ENCODE results near the gene JTB. TPM values are rescaled to one million over a fixed set of nuclear protein-coding genes. Genes with fewer than 3 reads are reported as not detected.

Gene JTB
- 249 and 263 TPM in 2 replicates for total RNA-seq

DNA sequence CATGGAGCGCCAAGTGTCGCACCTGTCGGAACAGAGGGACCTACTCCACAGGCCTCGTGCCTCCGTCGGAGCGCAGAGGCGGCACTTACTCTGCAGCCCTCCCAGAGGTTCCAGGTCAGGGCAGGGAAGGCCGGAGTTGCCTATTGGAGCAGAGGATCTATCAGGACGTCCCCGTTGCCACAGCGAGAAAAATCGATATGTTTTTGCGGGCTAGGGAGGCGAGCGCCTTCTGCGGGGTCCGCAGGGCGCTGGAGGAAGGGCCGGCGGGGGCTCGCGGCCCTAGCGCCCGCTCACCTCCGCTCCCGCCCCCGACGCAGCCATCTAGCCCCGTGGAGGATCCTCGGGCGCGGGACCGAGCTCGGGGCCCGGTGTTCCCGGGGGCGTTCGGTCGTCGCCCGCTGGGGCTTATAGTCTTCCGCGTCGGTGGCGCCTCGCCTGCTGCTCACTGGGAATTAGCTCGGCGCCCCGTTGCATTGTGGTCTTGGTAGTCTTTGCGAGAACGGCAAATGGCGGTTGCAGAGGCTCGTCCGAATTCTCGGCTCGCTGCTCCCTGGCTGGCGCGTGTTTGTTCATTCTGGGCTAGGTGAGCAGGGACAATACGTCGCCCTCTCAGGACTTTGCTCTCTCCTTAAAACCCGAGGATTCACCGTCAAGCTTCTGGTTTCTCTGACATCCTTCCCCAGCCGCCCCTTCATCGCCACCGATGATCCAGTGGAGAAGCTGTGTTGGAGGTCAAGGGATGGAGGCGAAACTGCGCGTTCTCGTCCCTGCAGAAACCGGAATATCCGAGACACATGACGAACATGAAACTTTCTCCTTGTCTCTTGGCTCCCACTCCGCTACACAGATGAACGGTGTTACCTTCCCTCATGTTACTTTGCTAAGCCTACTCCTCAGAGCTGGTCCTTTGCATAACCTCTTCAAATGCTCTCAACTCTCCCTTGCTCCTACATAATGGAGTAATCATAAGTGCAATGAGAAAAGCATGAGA lies at the start of gene JTB:
Gene JTB, minus strand, starts transcription at position 425 of the 991 bp plus-strand sequence. Its CDS starts 422 bp downstream, at position 3.

DNA sequence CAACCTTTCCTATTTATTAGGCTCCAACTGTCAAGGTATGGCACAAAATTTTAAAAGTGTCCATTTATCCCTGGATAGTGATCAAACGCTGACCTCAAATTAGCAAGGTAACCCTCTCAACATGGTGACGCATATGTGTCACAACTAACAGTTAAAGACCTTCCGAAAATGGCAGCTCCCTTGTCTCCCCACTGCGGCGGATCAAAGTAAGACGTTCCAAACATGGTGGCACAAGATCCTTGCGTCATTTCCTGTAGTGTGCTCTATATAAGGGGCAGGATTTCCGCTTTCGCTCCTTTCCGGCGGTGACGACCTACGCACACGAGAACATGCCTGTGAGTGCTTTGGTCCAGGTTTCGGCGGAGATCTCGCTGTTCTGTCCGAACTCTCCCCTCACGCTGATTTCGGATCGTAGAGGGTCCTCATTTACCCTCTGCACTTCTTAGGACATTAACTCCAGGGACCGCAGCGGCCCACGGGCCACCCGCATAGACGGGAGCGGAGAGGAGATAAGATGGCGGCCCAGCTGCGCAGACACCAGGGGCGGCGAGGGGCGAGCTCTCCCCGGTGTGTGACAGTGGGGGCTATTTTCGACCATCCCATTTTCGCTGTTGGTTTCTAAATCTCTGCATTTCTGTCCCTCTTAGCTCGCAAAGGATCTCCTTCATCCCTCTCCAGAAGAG lies 13.1 kb upstream of the JTB start, which contains the start of gene RPS27:
Gene RPS27, plus strand, starts transcription at position 295 of the 683 bp plus-strand sequence. Its CDS starts 35 bp downstream, at position 330.

DNA sequence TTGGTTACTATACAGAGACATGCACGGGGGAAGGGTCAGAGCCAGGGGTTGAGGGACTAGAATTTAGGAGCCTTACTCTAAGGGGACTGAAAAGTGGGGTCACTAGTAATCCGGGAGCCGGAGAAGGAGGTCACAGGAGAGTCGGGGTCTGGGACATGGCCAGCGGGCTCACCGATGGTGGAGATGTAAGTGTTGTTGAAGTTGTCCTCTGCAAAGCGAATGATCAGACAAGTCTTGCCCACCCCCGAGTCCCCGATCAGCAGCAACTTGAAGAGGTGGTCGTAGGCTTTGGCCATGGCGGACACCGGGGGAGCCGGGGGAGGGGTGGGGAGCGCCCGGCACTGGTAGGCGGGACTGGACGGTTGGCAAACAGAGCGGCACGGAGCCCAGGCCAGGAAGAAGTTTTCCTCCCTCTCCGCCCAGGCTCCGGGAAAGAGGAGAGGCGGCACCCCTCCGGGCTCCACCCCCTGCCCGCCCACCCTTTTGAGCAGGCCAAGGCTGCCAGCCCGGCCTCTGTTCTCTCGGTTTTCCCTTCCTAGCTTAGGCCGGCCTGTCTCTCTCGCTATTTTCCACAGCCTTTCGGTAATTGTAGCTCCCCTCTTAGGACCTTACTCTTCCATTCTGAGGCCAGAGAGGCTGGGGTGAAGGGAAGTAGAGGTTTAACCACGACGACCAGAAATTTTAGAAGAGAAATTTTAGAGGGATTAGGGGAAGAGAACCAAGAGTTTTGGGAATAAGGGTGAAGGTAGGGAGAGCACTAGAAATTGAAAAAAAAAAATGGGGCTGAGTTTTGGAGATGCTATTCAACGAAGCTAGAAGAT lies 8.7 kb upstream of the JTB start, which contains the start of gene RAB13:
Gene RAB13, minus strand, starts transcription at position 399 of the 821 bp plus-strand sequence. Its CDS starts 103 bp downstream, at position 296.

DNA sequence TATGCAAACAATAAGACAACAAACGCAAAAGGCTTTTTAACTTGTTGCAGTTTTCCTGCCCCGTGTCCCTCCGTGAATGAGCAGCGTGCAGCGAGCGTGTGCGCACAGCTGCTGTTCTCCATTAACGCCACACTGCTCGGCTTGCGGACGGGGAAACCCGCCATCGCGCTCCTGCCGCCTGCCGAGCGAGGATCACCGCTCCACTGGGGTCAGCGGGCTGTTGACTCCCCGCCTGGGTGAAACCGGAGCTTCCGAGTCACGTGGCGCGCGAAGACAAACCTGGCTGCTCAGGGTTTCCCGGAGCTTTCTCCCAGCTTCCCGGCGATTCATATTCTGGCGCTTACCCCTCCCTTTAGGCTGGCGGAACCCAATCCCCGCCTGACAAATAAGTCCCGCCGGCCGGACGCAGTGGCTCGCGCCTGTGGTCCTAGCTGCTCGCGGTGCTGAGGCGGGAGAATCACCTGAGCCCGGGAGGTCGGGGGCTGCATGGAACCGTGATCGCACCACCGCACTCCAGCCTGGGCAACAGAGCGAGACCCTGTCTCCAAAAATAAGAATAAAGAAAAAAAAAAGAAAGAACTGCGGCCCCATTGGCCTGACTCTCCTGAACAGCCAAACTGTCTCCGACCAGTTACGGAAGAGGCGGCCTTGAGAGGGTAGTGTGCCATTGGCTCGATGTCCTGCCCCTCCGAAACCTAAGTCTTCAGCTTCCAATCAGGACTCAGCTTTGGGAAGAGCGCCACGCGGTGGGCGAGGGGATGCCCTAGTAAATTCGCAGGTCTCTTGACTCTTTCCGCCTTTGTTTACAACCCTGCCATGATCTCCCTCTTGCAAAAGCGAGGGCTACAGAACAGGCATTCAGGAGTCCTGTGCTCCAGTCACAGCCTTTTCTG lies 10.1 kb downstream of the JTB start, which contains the start of gene CREB3L4:
Gene CREB3L4, plus strand, starts transcription at position 796 of the 893 bp plus-strand sequence. CDS start 624 bp downstream, outside the sequence.

DNA sequence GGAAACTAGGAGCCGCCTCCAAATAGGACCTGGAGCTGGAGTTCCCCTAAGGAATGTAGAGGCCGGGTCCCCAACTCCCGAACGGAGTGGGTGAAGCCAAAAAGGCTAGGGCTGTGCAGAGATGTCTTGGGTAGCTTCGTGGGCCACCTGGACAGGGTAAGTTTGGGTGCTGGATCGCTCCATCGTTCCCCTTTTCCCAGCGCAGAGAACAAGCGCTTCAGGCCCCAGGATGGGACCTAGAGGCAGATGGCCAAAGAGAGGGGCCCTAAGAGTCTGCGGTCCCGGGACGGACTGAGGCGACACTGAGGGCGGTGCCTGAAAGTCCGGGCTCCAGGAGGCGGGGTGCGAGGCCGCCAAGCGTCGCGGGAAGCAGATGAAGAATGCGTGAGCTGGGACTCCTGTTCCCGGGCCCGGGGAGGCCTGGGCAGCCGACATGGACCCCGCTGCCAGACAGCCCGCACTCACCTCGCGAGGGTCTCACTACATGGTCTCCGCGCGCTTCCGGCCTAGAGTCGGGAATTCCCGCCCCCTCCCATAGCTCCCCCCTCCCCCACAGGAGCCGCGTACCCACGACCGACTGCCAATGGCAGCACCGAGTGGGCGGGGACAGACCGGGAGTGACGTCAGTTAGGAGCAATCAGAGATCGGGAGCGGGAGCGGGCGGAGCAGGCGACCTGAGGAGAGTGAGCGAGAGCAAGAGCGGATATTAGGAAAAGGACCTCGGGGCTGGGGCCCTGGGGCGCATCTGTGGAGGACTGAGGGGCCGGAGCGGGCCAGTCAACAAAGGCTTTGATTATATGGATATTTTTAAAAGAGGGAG lies 14.2 kb downstream of the JTB start, which contains the start of gene SLC39A1:
Gene SLC39A1, minus strand, starts transcription at position 508 of the 820 bp plus-strand sequence. CDS start 822 bp downstream, outside the sequence.

DNA sequence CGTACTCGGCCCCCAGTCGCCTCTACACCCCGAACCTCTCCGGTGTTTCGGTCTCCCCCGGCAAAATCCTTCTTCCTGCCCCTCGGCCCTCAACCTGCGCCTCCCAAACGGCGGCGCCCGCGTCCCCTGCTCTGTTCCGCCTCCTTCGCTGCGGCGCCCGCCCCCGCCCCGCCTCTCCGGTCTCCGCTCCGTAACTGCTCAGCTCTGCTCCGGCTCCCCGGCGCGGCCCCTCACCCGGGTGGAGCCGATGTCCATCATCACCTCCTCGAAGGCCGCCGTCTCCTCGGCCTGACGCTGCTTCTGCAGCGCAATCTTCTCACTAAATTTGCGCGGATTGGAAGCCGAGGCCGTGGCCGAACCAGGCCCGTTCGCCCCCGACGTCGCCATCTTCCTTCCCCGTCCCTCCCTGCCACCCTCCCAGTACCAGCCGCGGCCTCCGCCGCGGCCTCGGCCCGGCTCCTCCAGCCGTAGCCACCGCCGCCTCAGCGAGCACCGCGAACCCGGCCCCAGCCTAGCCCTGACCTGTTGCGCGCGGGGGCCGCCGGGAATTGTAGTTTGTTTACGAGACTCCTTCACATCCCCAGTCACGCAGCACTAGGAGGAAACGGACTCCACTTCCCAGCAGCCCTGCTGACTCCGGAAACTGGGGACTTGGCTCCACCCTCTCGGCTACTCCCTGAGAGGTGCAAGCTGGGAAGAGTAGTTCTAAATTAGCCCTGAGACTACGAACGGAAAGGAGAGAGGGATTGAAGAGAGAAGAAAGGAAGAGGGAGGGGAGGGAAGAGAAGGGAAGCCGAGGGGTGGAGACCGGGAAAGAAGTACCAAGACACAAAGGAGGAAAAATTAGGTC lies 19.1 kb downstream of the JTB start, which contains the start of gene CRTC2:
Gene CRTC2, minus strand, starts transcription at position 502 of the 850 bp plus-strand sequence. Its CDS starts 115 bp downstream, at position 387.

DNA sequence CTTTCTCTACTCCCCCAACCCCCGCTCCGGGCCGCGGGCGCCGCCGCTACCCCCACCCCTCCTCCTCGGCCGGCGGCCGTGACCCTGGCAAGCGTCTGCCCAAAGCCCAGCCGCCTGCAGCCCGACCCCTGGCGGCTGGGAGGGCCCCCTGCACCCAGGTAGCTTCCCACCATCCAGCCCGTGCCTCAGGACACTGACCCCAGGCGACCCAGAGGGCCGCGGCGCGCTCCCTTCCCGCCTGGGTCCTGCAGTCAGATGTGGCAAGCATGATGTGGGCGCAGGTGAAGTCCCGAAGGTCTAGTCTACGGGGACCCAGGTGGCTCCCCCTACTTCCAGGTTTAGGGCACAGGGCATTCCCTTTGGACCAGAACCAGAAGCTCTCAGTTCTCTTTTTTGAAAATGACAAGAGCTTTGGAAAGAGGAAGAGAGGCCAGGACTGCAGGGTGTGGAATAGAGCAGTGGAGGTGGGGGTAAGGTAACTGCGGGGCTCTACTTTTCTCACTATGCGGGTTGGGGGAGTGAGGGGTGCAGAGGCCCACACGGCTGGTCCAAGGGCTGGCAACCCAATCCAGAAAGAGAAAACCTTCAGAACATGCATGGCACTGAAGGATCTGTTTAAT lies 30.7 kb downstream of the JTB start, which contains the start of gene DENND4B:
Gene DENND4B, minus strand, starts transcription at position 97 of the 620 bp plus-strand sequence. CDS start 2,344 bp downstream, outside the sequence.

Other genes starting within 250 kb of the JTB start
- 18.9 and 20.7 TPM in 2 replicates for gene INTS3, start 249.6 kb downstream of the JTB start, total RNA-seq
- gene SLC27A3, start 202.3 kb downstream of the JTB start, total RNA-seq: 5.0 and 8.4 TPM in 2 replicates
- gene GATAD2B, start 54.7 kb downstream of the JTB start, total RNA-seq: 6.3 and 22.8 TPM in 2 replicates
- gene DENND4B, start 31.0 kb downstream of the JTB start, total RNA-seq: 18.7 and 28.3 TPM in 2 replicates
- 8.5 and 19.4 TPM in 2 replicates for gene CRTC2, start 19.1 kb downstream of the JTB start, total RNA-seq
- 115 and 153 TPM in 2 replicates for gene SLC39A1, start 14.1 kb downstream of the JTB start, total RNA-seq
- 10.2 and 29.1 TPM in 2 replicates for gene CREB3L4, start 9.8 kb downstream of the JTB start, total RNA-seq
- 52.4 and 103 TPM in 2 replicates for gene RAB13, start 8.7 kb upstream of the JTB start, total RNA-seq
- 2,589 and 3,794 TPM in 2 replicates for gene RPS27, start 13.1 kb upstream of the JTB start, total RNA-seq
- not detected in 2 replicates for gene NUP210L, start 177.4 kb upstream of the JTB start, total RNA-seq
- gene TPM3, start 214.4 kb upstream of the JTB start, total RNA-seq: 240 and 554 TPM in 2 replicates
- gene CFAP141, start 228.7 kb upstream of the JTB start, total RNA-seq: not detected in 2 replicates
- gene UBAP2L, start 243.3 kb upstream of the JTB start, total RNA-seq: 58.4 and 63.2 TPM in 2 replicates

All from epithelial cell of alveolus of lung (primary cell).